Measurements from ENCODE around the gene ZNF618.

DNA sequence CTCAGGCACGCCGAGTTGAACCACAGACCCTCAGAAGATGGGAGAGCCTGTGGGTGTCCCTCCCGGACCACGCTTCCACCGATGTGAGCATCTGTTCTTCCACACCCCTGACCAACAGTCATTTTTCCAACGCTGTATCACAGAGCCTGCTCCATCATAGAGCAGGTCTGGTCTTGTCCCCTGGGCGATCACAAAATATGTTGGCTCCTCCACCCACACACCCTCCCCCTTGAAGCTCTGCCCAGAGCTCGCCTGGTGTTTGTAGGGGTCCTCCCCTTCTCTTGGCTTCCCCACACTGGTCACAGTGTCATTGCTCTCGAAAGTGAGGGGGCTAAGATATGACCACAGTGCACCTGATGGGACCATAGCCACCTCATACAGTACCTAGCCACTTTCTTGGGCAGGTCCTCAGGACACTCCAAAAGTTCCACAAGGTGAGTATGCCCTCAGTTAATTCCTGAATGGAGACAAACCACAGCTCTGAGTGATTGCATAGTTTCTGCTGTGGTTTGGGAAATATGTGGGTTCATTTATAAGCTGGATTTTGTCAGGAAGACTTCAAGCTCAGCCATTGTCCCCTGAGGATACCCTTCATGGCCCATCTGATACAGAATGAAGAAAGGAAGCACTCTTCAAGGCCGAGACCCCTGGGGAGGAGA, 3.5 kb upstream of the ZNF618 start:
- TF ChIP-seq, protein P1, sequence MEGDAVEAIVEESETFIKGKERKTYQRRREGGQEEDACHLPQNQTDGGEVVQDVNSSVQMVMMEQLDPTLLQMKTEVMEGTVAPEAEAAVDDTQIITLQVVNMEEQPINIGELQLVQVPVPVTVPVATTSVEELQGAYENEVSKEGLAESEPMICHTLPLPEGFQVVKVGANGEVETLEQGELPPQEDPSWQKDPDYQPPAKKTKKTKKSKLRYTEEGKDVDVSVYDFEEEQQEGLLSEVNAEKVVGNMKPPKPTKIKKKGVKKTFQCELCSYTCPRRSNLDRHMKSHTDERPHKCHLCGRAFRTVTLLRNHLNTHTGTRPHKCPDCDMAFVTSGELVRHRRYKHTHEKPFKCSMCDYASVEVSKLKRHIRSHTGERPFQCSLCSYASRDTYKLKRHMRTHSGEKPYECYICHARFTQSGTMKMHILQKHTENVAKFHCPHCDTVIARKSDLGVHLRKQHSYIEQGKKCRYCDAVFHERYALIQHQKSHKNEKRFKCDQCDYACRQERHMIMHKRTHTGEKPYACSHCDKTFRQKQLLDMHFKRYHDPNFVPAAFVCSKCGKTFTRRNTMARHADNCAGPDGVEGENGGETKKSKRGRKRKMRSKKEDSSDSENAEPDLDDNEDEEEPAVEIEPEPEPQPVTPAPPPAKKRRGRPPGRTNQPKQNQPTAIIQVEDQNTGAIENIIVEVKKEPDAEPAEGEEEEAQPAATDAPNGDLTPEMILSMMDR (IDR thresholded peaks at IDR 0.05) = no peak
- TF ChIP-seq POLR2A (IDR thresholded peaks at IDR 0.05) = no peak

All from esophagus squamous epithelium (tissue), 4 donors.